ENCODE data around the gene ZSWIM7.

- TF ChIP-seq CTCF (IDR thresholded peaks at IDR 0.05): no peak
- TF ChIP-seq POLR2A (IDR thresholded peaks at IDR 0.05): no peak
Measured at GRCh38 chr17:15973834-15974233, 25.7 kb downstream of the ZSWIM7 start.

All from right lobe of liver (tissue), 4 donors.